Measurements from ENCODE around the gene CFAP221.

The CFAP221 gene

GRCh38 chr2:119537792-119538191 is 6.5 kb upstream of the CFAP221 start:
- no peak for DNase-seq

GRCh38 chr2:119541476-119541875 is 2.8 kb upstream of the CFAP221 start:
- DNase-seq: no peak

- DNase-seq: no peak
Measured at GRCh38 chr2:119544939-119545475, 758 bp downstream of the CFAP221 start.

- no peak for DNase-seq
Measured at GRCh38 chr2:119545754-119546446, 1.7 kb downstream of the CFAP221 start.

GRCh38 chr2:119546447-119546767 is 2.2 kb downstream of the CFAP221 start:
- no peak for DNase-seq

- DNase-seq: no peak
Measured at GRCh38 chr2:119548516-119549120, 4.4 kb downstream of the CFAP221 start.

- no peak for DNase-seq
Measured at GRCh38 chr2:119549241-119549640, 5.0 kb downstream of the CFAP221 start.

GRCh38 chr2:119550346-119550745 is 6.1 kb downstream of the CFAP221 start:
- DNase-seq: no peak

GRCh38 chr2:119550856-119551255 is 6.6 kb downstream of the CFAP221 start:
- no peak for DNase-seq

GRCh38 chr2:119552902-119553301 is 8.7 kb downstream of the CFAP221 start:
- DNase-seq: no peak

GRCh38 chr2:119553687-119554344 is 9.6 kb downstream of the CFAP221 start:
- DNase-seq: no peak

- no peak for DNase-seq
Measured at GRCh38 chr2:119565481-119565880, 21.2 kb downstream of the CFAP221 start.

- no peak for DNase-seq
Measured at GRCh38 chr2:119567292-119567691, 23.0 kb downstream of the CFAP221 start.

GRCh38 chr2:119574108-119574815 is 30.0 kb downstream of the CFAP221 start:
- no peak for DNase-seq

- DNase-seq: no peak
Measured at GRCh38 chr2:119574864-119575263, 30.6 kb downstream of the CFAP221 start.

- DNase-seq: no peak
Measured at GRCh38 chr2:119575439-119575838, 31.2 kb downstream of the CFAP221 start.

GRCh38 chr2:119579424-119580295 is 35.4 kb downstream of the CFAP221 start:
- DNase-seq: no peak

GRCh38 chr2:119580550-119581072 is 36.4 kb downstream of the CFAP221 start:
- DNase-seq: no peak

- no peak for DNase-seq
Measured at GRCh38 chr2:119583291-119583690, 39.0 kb downstream of the CFAP221 start.

- DNase-seq: no peak
Measured at GRCh38 chr2:119584469-119584868, 40.2 kb downstream of the CFAP221 start.

- DNase-seq: no peak
Measured at GRCh38 chr2:119586085-119586484, 41.8 kb downstream of the CFAP221 start.

- no peak for DNase-seq
Measured at GRCh38 chr2:119590873-119591272, 46.6 kb downstream of the CFAP221 start.
